PC-9 (cell line): ENCODE results near the gene SNTG2. TPM values are rescaled to one million over a fixed set of nuclear protein-coding genes. Genes with fewer than 3 reads are reported as not detected.

Source experiments
- BruUV-seq: library from RNA; stranded (reverse); fragments of 400-500 nt; replicated peaks from 2 replicates; lab custom pipeline; 2021; lab: Mats Ljungman, UMichigan
- CTCF ChIA-PET: fragments of 300-600 bp; sonication (Branson Sonifier 250); formaldehyde crosslinking; loops from one replicate; lab custom pipeline; 2022; ENCODE audit warnings: antibody characterized with exemption; lab: Charles Lee
- POLR2A ChIA-PET: fragments of 300-600 bp; sonication (Branson Sonifier 250); formaldehyde crosslinking; loops from one replicate; lab custom pipeline; 2022; ENCODE audit warnings: antibody characterized with exemption; ENCODE audit not compliant: unreplicated experiment; lab: Charles Lee
- DNase-seq, 2 experiments: peaks; one replicate each; pipeline versions ENCODE4 v3.0.0 to v3.0.0-alpha.2; 2015 to 2022; ENCODE audit warnings: mixed read lengths in 1 of 2
- H2AFZ ChIP-seq: fragments of 200-600 bp; sonication (generic); 2 replicates; pipeline ENCODE4 v1.8.1; 2017; ENCODE audit warnings: antibody characterized with exemption
- H3F3A ChIP-seq: fragments of 200-600 bp; sonication (generic); 2 replicates; pipeline ENCODE4 v1.8.1; 2017; ENCODE audit warnings: antibody characterized with exemption, mild to moderate bottlenecking, low read depth; ENCODE audit not compliant: insufficient read depth
- H3K27ac ChIP-seq: fragments of 200-600 bp; sonication (generic); 2 replicates; pipeline ENCODE4 v1.6.1; 2016; ENCODE audit warnings: mixed run types
- H3K27me3 ChIP-seq: fragments of 200-600 bp; sonication (generic); 2 replicates; pipeline ENCODE4 v1.6.1; 2016; ENCODE audit warnings: low read depth, mixed run types; ENCODE audit not compliant: insufficient read depth
- H3K36me3 ChIP-seq: fragments of 200-600 bp; sonication (generic); 2 replicates; pipeline ENCODE4 v1.6.1; 2016; ENCODE audit warnings: low read depth, mixed run types
- H3K4me1 ChIP-seq: fragments of 200-600 bp; sonication (generic); replicated peaks from 2 replicates; pipeline ENCODE4 v1.6.1; 2016; ENCODE audit warnings: mixed run types; ENCODE audit not compliant: insufficient read depth
- H3K4me2 ChIP-seq: fragments of 200-600 bp; sonication (generic); 2 replicates; pipeline ENCODE4 v1.6.1; 2017; ENCODE audit warnings: mixed run types
- H3K4me3 ChIP-seq: fragments of 200-600 bp; sonication (generic); 2 replicates; pipeline ENCODE4 v1.6.1; 2016; ENCODE audit warnings: mixed run types
- H3K79me2 ChIP-seq: fragments of 200-600 bp; sonication (generic); 2 replicates; pipeline ENCODE4 v1.6.1; 2017; ENCODE audit warnings: low read depth, mixed run types
- H3K9me2 ChIP-seq: fragments of 200-600 bp; sonication (generic); 2 replicates; pipeline ENCODE4 v1.8.1; 2017; ENCODE audit warnings: mild to moderate bottlenecking; ENCODE audit not compliant: insufficient read depth
- H3K9me3 ChIP-seq: fragments of 200-600 bp; sonication (generic); 2 replicates; pipeline ENCODE4 v1.8.1; 2016; ENCODE audit warnings: low read depth; ENCODE audit not compliant: insufficient read depth
- H4K20me1 ChIP-seq: fragments of 200-600 bp; sonication (generic); 2 replicates; pipeline ENCODE4 v1.8.1; 2017; ENCODE audit not compliant: insufficient read depth
- CTCF ChIP-seq: fragments of 200-600 bp; sonication (generic); conservative IDR thresholded peaks from 2 replicates; pipeline ENCODE4 v1.6.1; 2017; ENCODE audit warnings: mixed run types, antibody characterized with exemption, mild to moderate bottlenecking, moderate library complexity
- EZH2 ChIP-seq: fragments of 200-600 bp; sonication (generic); IDR thresholded peaks from 2 replicates; pipeline ENCODE4 v1.8.0; 2017; ENCODE audit warnings: antibody characterized with exemption, low read depth
- intact Hi-C: fragments of 100-400 bp; cut with micrococcal nuclease; formaldehyde crosslinking; loops from one replicate; pipeline ENCODE4 v1.10.0; 2022; ENCODE audit not compliant: unreplicated experiment
- total RNA-seq: library from RNA; stranded (reverse); gene quantifications from 2 replicates; pipeline ENCODE4 v1.2.3, GENCODE V29; 2021

Gene SNTG2
- total RNA-seq, 1 experiment from 2014 or later: not detected

DNA sequence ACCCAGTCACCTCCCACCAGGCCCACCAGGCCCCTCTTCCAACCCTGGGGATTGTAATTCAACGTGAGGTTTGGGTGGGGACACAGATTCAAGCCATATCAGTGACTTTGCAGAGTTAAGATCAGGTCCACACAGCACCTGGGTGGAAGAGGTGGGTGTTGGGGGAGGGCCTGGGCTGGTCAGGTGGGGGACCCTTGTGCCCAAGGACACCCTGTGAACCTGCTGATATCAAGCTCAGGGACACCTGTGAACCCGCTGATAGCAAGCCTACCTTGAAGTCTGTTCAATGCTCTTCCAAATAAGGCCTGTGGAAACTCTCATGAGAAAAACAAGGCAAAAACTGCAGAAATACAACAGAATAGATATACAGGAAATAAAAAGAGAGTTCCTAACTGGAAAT lies 442.7 kb downstream of the SNTG2 start:
- TF ChIP-seq CTCF (no peak), EZH2 (no peak)
- Histone ChIP-seq H3F3A (no peaks in the 10 kb centered on the region), H3K4me1 (no peaks in the 10 kb centered on the region), H3K9me3 (no peaks in the 10 kb centered on the region), H3K9me2 (no peaks in the 10 kb centered on the region), H2AFZ (no peak overlapping the region), H3K4me3 (no peak overlapping the region), H3K36me3 (no peaks in the 10 kb centered on the region), H3K27me3 (peaks cover 55% of the 10 kb centered on the region), H3K79me2 (no peaks in the 10 kb centered on the region), H3K4me2 (no peak overlapping the region), H3K27ac (no peak overlapping the region), H4K20me1 (no peaks in the 10 kb centered on the region)
- POLR2A ChIA-PET: no interaction called here
- CTCF ChIA-PET: no interaction called here
- DNase-seq: no peak
- no TSS peak for BruUV-seq
- intact Hi-C loops: no loop called here

DNA sequence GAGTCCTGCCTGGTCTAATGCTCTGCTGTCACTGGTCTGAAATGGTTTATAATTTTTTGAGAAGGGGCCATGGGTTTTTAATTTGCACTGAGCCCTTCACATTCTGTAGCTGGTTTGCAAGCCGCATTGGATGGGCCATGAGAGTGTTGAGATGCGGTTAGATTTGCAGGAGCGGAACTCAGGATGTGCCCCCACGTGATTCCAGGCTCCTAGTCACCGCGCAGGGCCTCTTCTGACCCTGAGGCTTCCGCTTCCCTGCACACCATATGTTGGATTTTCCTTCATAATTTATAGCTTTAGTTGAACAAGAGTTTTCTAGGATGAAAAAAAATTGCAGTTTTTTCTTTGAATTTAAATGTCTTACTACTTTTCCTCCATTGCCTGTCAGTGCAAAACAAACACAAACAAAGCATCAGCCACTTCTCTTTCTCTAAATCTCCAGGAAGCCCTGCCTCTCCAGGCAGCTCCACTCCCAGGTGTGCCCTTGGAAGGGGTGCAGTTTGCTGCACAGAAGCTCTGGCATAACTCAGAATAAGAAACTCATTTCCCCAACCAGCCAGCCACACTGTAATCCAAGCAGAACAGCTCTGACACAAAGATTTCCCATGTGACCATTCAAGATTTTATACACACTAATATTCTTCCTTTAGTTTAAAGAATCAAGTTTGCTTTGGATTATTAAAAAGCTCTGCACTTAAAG lies 444.2 kb downstream of the SNTG2 start:
- no peak overlapping the region for H3K4me2 ChIP-seq
- intact Hi-C loops: no loop called here
- H3K4me3 ChIP-seq: no peak overlapping the region
- TF ChIP-seq CTCF (no peak), EZH2 (no peak)
- no peaks in the 10 kb centered on the region for H3K4me1 ChIP-seq
- no peak for DNase-seq
- no peaks in the 10 kb centered on the region for H4K20me1 ChIP-seq
- no peaks in the 10 kb centered on the region for H3K79me2 ChIP-seq
- H3K9me3 ChIP-seq: no peaks in the 10 kb centered on the region
- peaks cover 66% of the 10 kb centered on the region for H3K27me3 ChIP-seq
- H2AFZ ChIP-seq: no peak overlapping the region
- BruUV-seq: no TSS peak
- no peaks in the 10 kb centered on the region for H3K9me2 ChIP-seq
- no peaks in the 10 kb centered on the region for H3F3A ChIP-seq
- POLR2A ChIA-PET: no interaction called here
- CTCF ChIA-PET: no interaction called here
- no peak overlapping the region for H3K27ac ChIP-seq
- no peaks in the 10 kb centered on the region for H3K36me3 ChIP-seq

- Histone ChIP-seq H3K4me2 (no peak overlapping the region), H3K27me3 (peaks cover 90% of the 10 kb centered on the region), H2AFZ (no peak overlapping the region), H3F3A (no peaks in the 10 kb centered on the region), H3K4me3 (no peak overlapping the region), H3K4me1 (no peaks in the 10 kb centered on the region), H3K79me2 (no peaks in the 10 kb centered on the region), H3K36me3 (no peaks in the 10 kb centered on the region), H3K27ac (no peak overlapping the region), H3K9me3 (no peaks in the 10 kb centered on the region), H3K9me2 (no peaks in the 10 kb centered on the region), H4K20me1 (no peaks in the 10 kb centered on the region)
- POLR2A ChIA-PET: no interaction called here
- BruUV-seq: no TSS peak
- DNase-seq: no peak
- CTCF ChIA-PET: no interaction called here
- intact Hi-C loops: no loop called here
- no peak for TF ChIP-seq CTCF
- no peak for TF ChIP-seq EZH2
Measured at GRCh38 chr2:1397350-1397749, 446.7 kb downstream of the SNTG2 start.
